GM23338 (cell line): ENCODE measurements around the gene NUMB. TPM values are rescaled to one million over a fixed set of nuclear protein-coding genes. Genes with fewer than 3 reads are reported as not detected.

Experiments
- ATAC-seq: fragments of 200-7000 bp; cut with Tn5 transposase; 3 replicates; pipeline ENCODE4 v1.9.1; 2020
- DNase-seq: peaks from one replicate; pipeline ENCODE4 v3.0.0-alpha.2; 2015; ENCODE audit warnings: low spot score
- H2AFZ ChIP-seq: fragments of 200-600 bp; sonication (generic); 2 replicates; pipeline ENCODE4 v1.8.0; 2016; ENCODE audit warnings: antibody characterized with exemption, mild to moderate bottlenecking, moderate library complexity
- H3F3A ChIP-seq: fragments of 200-600 bp; sonication (generic); replicated peaks from 2 replicates; pipeline ENCODE4 v1.8.0; 2017; ENCODE audit warnings: antibody characterized with exemption, mixed run types, low read depth
- H3K27ac ChIP-seq: fragments of 200-600 bp; sonication (generic); 2 replicates; pipeline ENCODE4 v1.6.1; 2016; ENCODE audit warnings: low read depth
- H3K27me3 ChIP-seq: fragments of 200-600 bp; sonication (generic); 2 replicates; pipeline ENCODE4 v1.8.0; 2016; ENCODE audit warnings: mild to moderate bottlenecking, mixed run types, moderate library complexity; ENCODE audit not compliant: insufficient read depth
- H3K36me3 ChIP-seq: fragments of 200-600 bp; sonication (generic); 2 replicates; pipeline ENCODE4 v1.8.0; 2016; ENCODE audit warnings: mild to moderate bottlenecking; ENCODE audit not compliant: insufficient read depth
- H3K4me1 ChIP-seq: fragments of 200-600 bp; sonication (generic); 2 replicates; pipeline ENCODE4 v1.8.0; 2016; ENCODE audit warnings: mild to moderate bottlenecking, moderate library complexity; ENCODE audit not compliant: insufficient read depth
- H3K4me2 ChIP-seq: fragments of 200-600 bp; sonication (generic); 2 replicates; pipeline ENCODE4 v1.7.1; 2017; ENCODE audit warnings: mixed run types
- H3K4me3 ChIP-seq: fragments of 200-600 bp; sonication (generic); 2 replicates; pipeline ENCODE4 v1.6.1; 2016; ENCODE audit warnings: mixed run types
- H3K79me2 ChIP-seq: fragments of 200-600 bp; sonication (generic); replicated peaks from 2 replicates; pipeline ENCODE4 v1.8.0; 2017; ENCODE audit warnings: mild to moderate bottlenecking; ENCODE audit not compliant: insufficient read depth
- H3K9me2 ChIP-seq: fragments of 200-600 bp; sonication (generic); 2 replicates; pipeline ENCODE4 v1.8.0; 2017; ENCODE audit not compliant: insufficient read depth
- H4K20me1 ChIP-seq: fragments of 200-600 bp; sonication (generic); replicated peaks from 2 replicates; pipeline ENCODE4 v1.8.0; 2017; ENCODE audit warnings: mild to moderate bottlenecking; ENCODE audit not compliant: insufficient read depth
- H3K27ac Mint-ChIP-seq: 2 replicates; pipeline ENCODE4 v1.8.0; 2020; ENCODE audit warnings: inconsistent platforms, mild to moderate bottlenecking, moderate library complexity, mixed read lengths
- H3K27me3 Mint-ChIP-seq: 3 replicates; pipeline ENCODE4 v1.8.0; 2022; ENCODE audit warnings: low read depth, mild to moderate bottlenecking, moderate library complexity, mixed read lengths, inconsistent platforms; ENCODE audit not compliant: insufficient read depth, poor library complexity
- H3K36me3 Mint-ChIP-seq: 3 replicates; pipeline ENCODE4 v1.8.0; 2021; ENCODE audit warnings: low read depth, mild to moderate bottlenecking, inconsistent platforms, moderate library complexity, mixed read lengths
- H3K4me1 Mint-ChIP-seq: 3 replicates; pipeline ENCODE4 v1.8.0; 2020; ENCODE audit warnings: mild to moderate bottlenecking, inconsistent platforms, mixed read lengths
- H3K4me3 Mint-ChIP-seq: 3 replicates; pipeline ENCODE4 v1.8.0; 2021; ENCODE audit warnings: moderate library complexity, mild to moderate bottlenecking, inconsistent platforms, mixed read lengths
- H3K9me3 Mint-ChIP-seq: 3 replicates; pipeline ENCODE4 v1.8.0; 2020; ENCODE audit warnings: moderate library complexity, mild to moderate bottlenecking, inconsistent platforms, mixed read lengths
- EZH2phosphoT487 ChIP-seq: fragments of 200-600 bp; sonication (generic); IDR thresholded peaks from one replicate; pipeline ENCODE4 v1.8.1; 2018; ENCODE audit warnings: antibody characterized with exemption; ENCODE audit not compliant: unreplicated experiment
- JUNB ChIP-seq: IDR thresholded peaks from one replicate; pipeline ENCODE4 v1.6.1; 2016; ENCODE audit warnings: antibody characterized with exemption; ENCODE audit not compliant: unreplicated experiment
- NANOG ChIP-seq: IDR thresholded peaks from 2 replicates; pipeline ENCODE4 v1.6.1; 2016; ENCODE audit warnings: antibody characterized with exemption, borderline replicate concordance
- STAT1 ChIP-seq: IDR thresholded peaks from one replicate; pipeline ENCODE4 v1.6.1; 2016; ENCODE audit warnings: antibody characterized with exemption; ENCODE audit not compliant: unreplicated experiment
- ZNF331 ChIP-seq: fragments of 250-450 bp; sonication (Bioruptor Pico); IDR thresholded peaks from 2 replicates; pipeline ENCODE4 v1.5.0; 2020; ENCODE audit warnings: low read depth, mild to moderate bottlenecking, moderate library complexity
- polyA plus RNA-seq: library from polyadenylated mRNA; unstranded; fragments of >200 nt; fragmentation: Nextera tagmentation; extraction: Ambion mirVana; gene quantifications from 2 replicates; pipeline ENCODE4 v1.2.1, GENCODE V29; 2016
- total RNA-seq: library from RNA; depleted of rRNA; stranded (reverse); fragments of >200 nt; shearing (Covaris generic); gene quantifications from 2 replicates; pipeline ENCODE4 v1.2.3, GENCODE V29; 2014
- TF ChIP-seq, protein P1 (sequence below): IDR thresholded peaks from one replicate; pipeline ENCODE4 v1.6.1; 2018; ENCODE audit warnings: antibody characterized with exemption; ENCODE audit not compliant: unreplicated experiment
- TF ChIP-seq, protein P2 (sequence below): fragments of 250-450 bp; sonication (Bioruptor Pico); IDR thresholded peaks from 2 replicates; pipeline ENCODE4 v1.5.0; 2020; ENCODE audit warnings: mild to moderate bottlenecking, moderate library complexity
- TF ChIP-seq, protein P3 (sequence below): IDR thresholded peaks from 2 replicates; pipeline ENCODE4 v1.6.1; 2016; ENCODE audit warnings: antibody characterized with exemption

The NUMB gene
- total and polyA plus RNA-seq, 2 experiments from 2014 or later = 32.1 to 36.7 TPM

- Histone ChIP-seq H3K27me3 (no peaks in the 10 kb centered on the region), H4K20me1 (peaks cover 14% of the 10 kb centered on the region)
Measured at GRCh38 chr14:73426877-73427276, 31.5 kb downstream of the NUMB start.

More at GRCh38 chr14:73426877-73427276, 31.5 kb downstream of the NUMB start:
- H2AFZ ChIP-seq = no peak overlapping the region
- Mint-ChIP-seq H3K27me3 (peaks cover 2% of the 10 kb centered on the region), H3K9me3 (no peaks in the 10 kb centered on the region), H3K4me3 (no peak overlapping the region), H3K36me3 (no peaks in the 10 kb centered on the region), H3K27ac (no peak overlapping the region), H3K4me1 (peaks cover 14% of the 10 kb centered on the region)
- H3F3A ChIP-seq = no peaks in the 10 kb centered on the region
- no peak for ATAC-seq
- no peaks in the 10 kb centered on the region for H3K9me2 ChIP-seq
- H3K79me2 ChIP-seq = peaks cover 95% of the 10 kb centered on the region
- TF ChIP-seq NANOG = no peak
- TF ChIP-seq, protein P1, sequence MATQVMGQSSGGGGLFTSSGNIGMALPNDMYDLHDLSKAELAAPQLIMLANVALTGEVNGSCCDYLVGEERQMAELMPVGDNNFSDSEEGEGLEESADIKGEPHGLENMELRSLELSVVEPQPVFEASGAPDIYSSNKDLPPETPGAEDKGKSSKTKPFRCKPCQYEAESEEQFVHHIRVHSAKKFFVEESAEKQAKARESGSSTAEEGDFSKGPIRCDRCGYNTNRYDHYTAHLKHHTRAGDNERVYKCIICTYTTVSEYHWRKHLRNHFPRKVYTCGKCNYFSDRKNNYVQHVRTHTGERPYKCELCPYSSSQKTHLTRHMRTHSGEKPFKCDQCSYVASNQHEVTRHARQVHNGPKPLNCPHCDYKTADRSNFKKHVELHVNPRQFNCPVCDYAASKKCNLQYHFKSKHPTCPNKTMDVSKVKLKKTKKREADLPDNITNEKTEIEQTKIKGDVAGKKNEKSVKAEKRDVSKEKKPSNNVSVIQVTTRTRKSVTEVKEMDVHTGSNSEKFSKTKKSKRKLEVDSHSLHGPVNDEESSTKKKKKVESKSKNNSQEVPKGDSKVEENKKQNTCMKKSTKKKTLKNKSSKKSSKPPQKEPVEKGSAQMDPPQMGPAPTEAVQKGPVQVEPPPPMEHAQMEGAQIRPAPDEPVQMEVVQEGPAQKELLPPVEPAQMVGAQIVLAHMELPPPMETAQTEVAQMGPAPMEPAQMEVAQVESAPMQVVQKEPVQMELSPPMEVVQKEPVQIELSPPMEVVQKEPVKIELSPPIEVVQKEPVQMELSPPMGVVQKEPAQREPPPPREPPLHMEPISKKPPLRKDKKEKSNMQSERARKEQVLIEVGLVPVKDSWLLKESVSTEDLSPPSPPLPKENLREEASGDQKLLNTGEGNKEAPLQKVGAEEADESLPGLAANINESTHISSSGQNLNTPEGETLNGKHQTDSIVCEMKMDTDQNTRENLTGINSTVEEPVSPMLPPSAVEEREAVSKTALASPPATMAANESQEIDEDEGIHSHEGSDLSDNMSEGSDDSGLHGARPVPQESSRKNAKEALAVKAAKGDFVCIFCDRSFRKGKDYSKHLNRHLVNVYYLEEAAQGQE = no peak
- TF ChIP-seq ZNF331 (CRISPR knock-in tag) = no peak
- TF ChIP-seq EZH2phosphoT487 = no peak
- TF ChIP-seq, protein P2, sequence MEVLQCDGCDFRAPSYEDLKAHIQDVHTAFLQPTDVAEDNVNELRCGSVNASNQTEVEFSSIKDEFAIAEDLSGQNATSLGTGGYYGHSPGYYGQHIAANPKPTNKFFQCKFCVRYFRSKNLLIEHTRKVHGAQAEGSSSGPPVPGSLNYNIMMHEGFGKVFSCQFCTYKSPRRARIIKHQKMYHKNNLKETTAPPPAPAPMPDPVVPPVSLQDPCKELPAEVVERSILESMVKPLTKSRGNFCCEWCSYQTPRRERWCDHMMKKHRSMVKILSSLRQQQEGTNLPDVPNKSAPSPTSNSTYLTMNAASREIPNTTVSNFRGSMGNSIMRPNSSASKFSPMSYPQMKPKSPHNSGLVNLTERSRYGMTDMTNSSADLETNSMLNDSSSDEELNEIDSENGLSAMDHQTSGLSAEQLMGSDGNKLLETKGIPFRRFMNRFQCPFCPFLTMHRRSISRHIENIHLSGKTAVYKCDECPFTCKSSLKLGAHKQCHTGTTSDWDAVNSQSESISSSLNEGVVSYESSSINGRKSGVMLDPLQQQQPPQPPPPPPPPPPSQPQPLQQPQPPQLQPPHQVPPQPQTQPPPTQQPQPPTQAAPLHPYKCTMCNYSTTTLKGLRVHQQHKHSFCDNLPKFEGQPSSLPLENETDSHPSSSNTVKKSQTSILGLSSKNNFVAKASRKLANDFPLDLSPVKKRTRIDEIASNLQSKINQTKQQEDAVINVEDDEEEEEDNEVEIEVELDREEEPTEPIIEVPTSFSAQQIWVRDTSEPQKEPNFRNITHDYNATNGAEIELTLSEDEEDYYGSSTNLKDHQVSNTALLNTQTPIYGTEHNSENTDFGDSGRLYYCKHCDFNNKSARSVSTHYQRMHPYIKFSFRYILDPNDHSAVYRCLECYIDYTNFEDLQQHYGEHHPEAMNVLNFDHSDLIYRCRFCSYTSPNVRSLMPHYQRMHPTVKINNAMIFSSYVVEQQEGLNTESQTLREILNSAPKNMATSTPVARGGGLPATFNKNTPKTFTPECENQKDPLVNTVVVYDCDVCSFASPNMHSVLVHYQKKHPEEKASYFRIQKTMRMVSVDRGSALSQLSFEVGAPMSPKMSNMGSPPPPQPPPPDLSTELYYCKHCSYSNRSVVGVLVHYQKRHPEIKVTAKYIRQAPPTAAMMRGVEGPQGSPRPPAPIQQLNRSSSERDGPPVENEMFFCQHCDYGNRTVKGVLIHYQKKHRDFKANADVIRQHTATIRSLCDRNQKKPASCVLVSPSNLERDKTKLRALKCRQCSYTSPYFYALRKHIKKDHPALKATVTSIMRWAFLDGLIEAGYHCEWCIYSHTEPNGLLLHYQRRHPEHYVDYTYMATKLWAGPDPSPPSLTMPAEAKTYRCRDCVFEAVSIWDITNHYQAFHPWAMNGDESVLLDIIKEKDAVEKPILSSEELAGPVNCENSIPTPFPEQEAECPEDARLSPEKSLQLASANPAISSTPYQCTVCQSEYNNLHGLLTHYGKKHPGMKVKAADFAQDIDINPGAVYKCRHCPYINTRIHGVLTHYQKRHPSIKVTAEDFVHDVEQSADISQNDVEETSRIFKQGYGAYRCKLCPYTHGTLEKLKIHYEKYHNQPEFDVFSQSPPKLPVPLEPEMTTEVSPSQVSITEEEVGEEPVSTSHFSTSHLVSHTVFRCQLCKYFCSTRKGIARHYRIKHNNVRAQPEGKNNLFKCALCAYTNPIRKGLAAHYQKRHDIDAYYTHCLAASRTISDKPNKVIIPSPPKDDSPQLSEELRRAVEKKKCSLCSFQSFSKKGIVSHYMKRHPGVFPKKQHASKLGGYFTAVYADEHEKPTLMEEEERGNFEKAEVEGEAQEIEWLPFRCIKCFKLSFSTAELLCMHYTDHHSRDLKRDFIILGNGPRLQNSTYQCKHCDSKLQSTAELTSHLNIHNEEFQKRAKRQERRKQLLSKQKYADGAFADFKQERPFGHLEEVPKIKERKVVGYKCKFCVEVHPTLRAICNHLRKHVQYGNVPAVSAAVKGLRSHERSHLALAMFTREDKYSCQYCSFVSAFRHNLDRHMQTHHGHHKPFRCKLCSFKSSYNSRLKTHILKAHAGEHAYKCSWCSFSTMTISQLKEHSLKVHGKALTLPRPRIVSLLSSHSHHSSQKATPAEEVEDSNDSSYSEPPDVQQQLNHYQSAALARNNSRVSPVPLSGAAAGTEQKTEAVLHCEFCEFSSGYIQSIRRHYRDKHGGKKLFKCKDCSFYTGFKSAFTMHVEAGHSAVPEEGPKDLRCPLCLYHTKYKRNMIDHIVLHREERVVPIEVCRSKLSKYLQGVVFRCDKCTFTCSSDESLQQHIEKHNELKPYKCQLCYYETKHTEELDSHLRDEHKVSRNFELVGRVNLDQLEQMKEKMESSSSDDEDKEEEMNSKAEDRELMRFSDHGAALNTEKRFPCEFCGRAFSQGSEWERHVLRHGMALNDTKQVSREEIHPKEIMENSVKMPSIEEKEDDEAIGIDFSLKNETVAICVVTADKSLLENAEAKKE (CRISPR knock-in tag) = no peak
- TF ChIP-seq JUNB = no peak
- TF ChIP-seq STAT1 = no peak
- TF ChIP-seq, protein P3, sequence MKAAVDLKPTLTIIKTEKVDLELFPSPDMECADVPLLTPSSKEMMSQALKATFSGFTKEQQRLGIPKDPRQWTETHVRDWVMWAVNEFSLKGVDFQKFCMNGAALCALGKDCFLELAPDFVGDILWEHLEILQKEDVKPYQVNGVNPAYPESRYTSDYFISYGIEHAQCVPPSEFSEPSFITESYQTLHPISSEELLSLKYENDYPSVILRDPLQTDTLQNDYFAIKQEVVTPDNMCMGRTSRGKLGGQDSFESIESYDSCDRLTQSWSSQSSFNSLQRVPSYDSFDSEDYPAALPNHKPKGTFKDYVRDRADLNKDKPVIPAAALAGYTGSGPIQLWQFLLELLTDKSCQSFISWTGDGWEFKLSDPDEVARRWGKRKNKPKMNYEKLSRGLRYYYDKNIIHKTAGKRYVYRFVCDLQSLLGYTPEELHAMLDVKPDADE = no peak
- H3K4me1 ChIP-seq = peaks cover 4% of the 10 kb centered on the region
- no peak overlapping the region for H3K4me2 ChIP-seq
- no peaks in the 10 kb centered on the region for H3K36me3 ChIP-seq
- H3K27ac ChIP-seq = 0 out of 2 replicates have a peak overlapping the region, but pooled peaks have one; percentile 57
- no peak overlapping the region for H3K4me3 ChIP-seq
- DNase-seq = no peak
